ENCODE measurements around the gene SBNO1.

DNA sequence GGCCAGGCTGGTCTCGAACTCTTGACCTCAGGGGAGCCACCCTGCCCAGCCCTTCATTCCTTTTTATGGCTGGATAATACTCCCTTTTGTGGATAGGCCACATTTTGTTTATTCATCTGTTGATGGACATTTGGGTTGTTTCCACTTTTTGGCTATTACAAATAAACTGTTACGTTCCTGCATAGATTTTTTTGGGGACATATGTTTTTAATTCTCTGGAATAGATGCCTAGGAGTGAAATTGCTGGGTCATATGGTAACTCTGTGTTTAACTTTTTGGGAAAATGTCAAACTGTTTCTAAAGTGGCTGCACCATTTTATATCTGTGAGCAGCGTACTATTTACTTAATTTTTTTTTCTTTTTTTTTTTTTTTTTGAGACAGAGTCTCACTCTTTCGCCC, 29.1 kb upstream of the SBNO1 start:
- no peak for TF ChIP-seq POLR2AphosphoS5 (IDR thresholded peaks at IDR 0.05; ENCODE audit: low read depth, low read length)
- TF ChIP-seq, protein P1, sequence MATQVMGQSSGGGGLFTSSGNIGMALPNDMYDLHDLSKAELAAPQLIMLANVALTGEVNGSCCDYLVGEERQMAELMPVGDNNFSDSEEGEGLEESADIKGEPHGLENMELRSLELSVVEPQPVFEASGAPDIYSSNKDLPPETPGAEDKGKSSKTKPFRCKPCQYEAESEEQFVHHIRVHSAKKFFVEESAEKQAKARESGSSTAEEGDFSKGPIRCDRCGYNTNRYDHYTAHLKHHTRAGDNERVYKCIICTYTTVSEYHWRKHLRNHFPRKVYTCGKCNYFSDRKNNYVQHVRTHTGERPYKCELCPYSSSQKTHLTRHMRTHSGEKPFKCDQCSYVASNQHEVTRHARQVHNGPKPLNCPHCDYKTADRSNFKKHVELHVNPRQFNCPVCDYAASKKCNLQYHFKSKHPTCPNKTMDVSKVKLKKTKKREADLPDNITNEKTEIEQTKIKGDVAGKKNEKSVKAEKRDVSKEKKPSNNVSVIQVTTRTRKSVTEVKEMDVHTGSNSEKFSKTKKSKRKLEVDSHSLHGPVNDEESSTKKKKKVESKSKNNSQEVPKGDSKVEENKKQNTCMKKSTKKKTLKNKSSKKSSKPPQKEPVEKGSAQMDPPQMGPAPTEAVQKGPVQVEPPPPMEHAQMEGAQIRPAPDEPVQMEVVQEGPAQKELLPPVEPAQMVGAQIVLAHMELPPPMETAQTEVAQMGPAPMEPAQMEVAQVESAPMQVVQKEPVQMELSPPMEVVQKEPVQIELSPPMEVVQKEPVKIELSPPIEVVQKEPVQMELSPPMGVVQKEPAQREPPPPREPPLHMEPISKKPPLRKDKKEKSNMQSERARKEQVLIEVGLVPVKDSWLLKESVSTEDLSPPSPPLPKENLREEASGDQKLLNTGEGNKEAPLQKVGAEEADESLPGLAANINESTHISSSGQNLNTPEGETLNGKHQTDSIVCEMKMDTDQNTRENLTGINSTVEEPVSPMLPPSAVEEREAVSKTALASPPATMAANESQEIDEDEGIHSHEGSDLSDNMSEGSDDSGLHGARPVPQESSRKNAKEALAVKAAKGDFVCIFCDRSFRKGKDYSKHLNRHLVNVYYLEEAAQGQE (IDR thresholded peaks at IDR 0.05; ENCODE audit: insufficient read depth in 1 of 2, low read depth in 2 of 2, low read length in 2 of 2) = no peak
